K562 (cell line): ENCODE measurements around the gene JPT1. TPM values are rescaled to one million over a fixed set of nuclear protein-coding genes. Genes with fewer than 3 reads are reported as not detected.

Experiments used
- GMEB1 ChIP-seq: fragments of 250-450 bp; sonication (Bioruptor Pico); IDR thresholded peaks from 2 replicates; pipeline ENCODE4 v1.4.0; 2020; ENCODE audit warnings: mild to moderate bottlenecking
- L3MBTL2 ChIP-seq: fragments of 450-650 bp; IDR thresholded peaks from 2 replicates; pipeline ENCODE4 v1.6.1; 2016; ENCODE audit warnings: mild to moderate bottlenecking, moderate library complexity
- MAZ ChIP-seq, 2 experiments: fragments of 450-650 bp in 1 of 2; sonication (generic) in 1 of 2; formaldehyde crosslinking; IDR thresholded peaks in 1 of 2; conservative IDR thresholded peaks in 1 of 2; 2 replicates each; pipeline versions ENCODE4 v1.4.0 to v1.5.0; 2020; ENCODE audit warnings: mild to moderate bottlenecking in 1 of 2, missing genetic modification reagents in 1 of 2
- MTA3 ChIP-seq: fragments of 450-650 bp; formaldehyde crosslinking; IDR thresholded peaks from 2 replicates; pipeline ENCODE4 v1.6.1; 2017; ENCODE audit warnings: mild to moderate bottlenecking, borderline replicate concordance
- NR4A1 ChIP-seq, 2 experiments: fragments of 250-450 bp in 1 of 2; fragments of 450-650 bp in 1 of 2; sonication (Bioruptor Pico) in 1 of 2; IDR thresholded peaks; 2 replicates each; pipeline versions ENCODE4 v1.4.0 to v1.6.1; 2016 to 2020; ENCODE audit warnings: mild to moderate bottlenecking in 2 of 2, missing compliant biosample characterization in 1 of 2, missing genetic modification characterization in 1 of 2, moderate library complexity in 1 of 2
- RBFOX2 ChIP-seq: fragments of 200-400 bp; formaldehyde crosslinking; IDR thresholded peaks from 2 replicates; pipeline ENCODE4 v1.6.1; 2017; ENCODE audit warnings: low read depth, mild to moderate bottlenecking, low read length, moderate library complexity
- SIN3A ChIP-seq, 2 experiments: fragments of 150-350 bp in 1 of 2; IDR thresholded peaks; 2 replicates each; pipeline ENCODE4 v1.6.1; 2011 to 2016; ENCODE audit warnings: borderline replicate concordance in 2 of 2, low read depth in 2 of 2, low read length in 2 of 2, mild to moderate bottlenecking in 2 of 2, moderate library complexity in 2 of 2; ENCODE audit not compliant: control insufficient read depth in 1 of 2
- TRIM28 ChIP-seq: fragments of 450-650 bp; IDR thresholded peaks from 2 replicates; pipeline ENCODE4 v1.6.1; 2017
- ZBTB11 ChIP-seq, 3 experiments: fragments of 200-800 bp in 1 of 3; fragments of 250-450 bp in 1 of 3; fragments of 450-650 bp in 1 of 3; sonication (Bioruptor Pico) in 1 of 3; sonication (Bioruptor generic) in 1 of 3; formaldehyde crosslinking in 1 of 3; IDR thresholded peaks; 2 replicates each; pipeline versions ENCODE4 v1.6.1 to v1.8.0; 2016 to 2022; ENCODE audit warnings: mild to moderate bottlenecking in 2 of 3, missing genetic modification characterization in 2 of 3, missing compliant biosample characterization in 1 of 3, moderate library complexity in 1 of 3
- ZBTB7A ChIP-seq: IDR thresholded peaks from 2 replicates; pipeline ENCODE4 v1.6.1; 2011; ENCODE audit warnings: low read depth, mild to moderate bottlenecking, low read length, moderate library complexity, borderline replicate concordance; ENCODE audit not compliant: control insufficient read depth
- ZFX ChIP-seq: sonication (generic); formaldehyde crosslinking; IDR thresholded peaks from 2 replicates; pipeline ENCODE4 v1.8.0; 2022; ENCODE audit warnings: mild to moderate bottlenecking, missing genetic modification reagents, moderate library complexity
- ZNF263 ChIP-seq: sonication (generic); formaldehyde crosslinking; IDR thresholded peaks from 2 replicates; pipeline ENCODE4 v1.8.0; 2022; ENCODE audit warnings: mild to moderate bottlenecking, missing genetic modification reagents, borderline replicate concordance
- polyA plus RNA-seq, 8 experiments: library from polyadenylated mRNA; depleted of rRNA in 4 of 8; stranded (reverse) in 5 of 8; unstranded in 3 of 8; fragments of >200 nt; fragmentation: Nextera tagmentation in 2 of 8; fragmentation: Illumina TruSeq in 1 of 8; extraction: Ambion mirVana in 2 of 8; extraction: Trizol in 1 of 8; gene quantifications; 2 replicates each; pipeline versions ENCODE4 v1.2.1 to v1.2.3, GENCODE V29; 2011 to 2014; ENCODE audit warnings: inconsistent platforms in 1 of 8, missing spikeins in 1 of 8
- total RNA-seq, 7 experiments: library from RNA; depleted of rRNA in 6 of 7; stranded (reverse); fragments of >200 nt in 6 of 7; fragmentation: Illumina TruSeq in 2 of 7; extraction: Trizol in 2 of 7; gene quantifications; 2 replicates each; pipeline versions ENCODE4 v1.2.1 to v1.2.3, GENCODE V29; 2011 to 2021; ENCODE audit warnings: low replicate concordance in 1 of 7
- TF ChIP-seq, protein P1 (sequence below), 2 experiments: IDR thresholded peaks; 2 replicates each; pipeline ENCODE4 v1.6.1; 2011; ENCODE audit warnings: borderline replicate concordance in 1 of 2, control low read depth in 1 of 2, low read depth in 1 of 2, low read length in 1 of 2, mild to moderate bottlenecking in 1 of 2, mixed read lengths in 1 of 2, moderate library complexity in 1 of 2; ENCODE audit not compliant: insufficient read depth in 1 of 2, insufficient read length in 1 of 2, poor library complexity in 1 of 2, severe bottlenecking in 1 of 2; ENCODE audit errors: extremely low read depth in 1 of 2

Gene JPT1
- total and polyA plus RNA-seq, 9 of the 15 experiments (the other 6 are each of a cell fraction or from before 2014, with no cell fraction given): 56.7 to 292 (median 144) TPM

DNA sequence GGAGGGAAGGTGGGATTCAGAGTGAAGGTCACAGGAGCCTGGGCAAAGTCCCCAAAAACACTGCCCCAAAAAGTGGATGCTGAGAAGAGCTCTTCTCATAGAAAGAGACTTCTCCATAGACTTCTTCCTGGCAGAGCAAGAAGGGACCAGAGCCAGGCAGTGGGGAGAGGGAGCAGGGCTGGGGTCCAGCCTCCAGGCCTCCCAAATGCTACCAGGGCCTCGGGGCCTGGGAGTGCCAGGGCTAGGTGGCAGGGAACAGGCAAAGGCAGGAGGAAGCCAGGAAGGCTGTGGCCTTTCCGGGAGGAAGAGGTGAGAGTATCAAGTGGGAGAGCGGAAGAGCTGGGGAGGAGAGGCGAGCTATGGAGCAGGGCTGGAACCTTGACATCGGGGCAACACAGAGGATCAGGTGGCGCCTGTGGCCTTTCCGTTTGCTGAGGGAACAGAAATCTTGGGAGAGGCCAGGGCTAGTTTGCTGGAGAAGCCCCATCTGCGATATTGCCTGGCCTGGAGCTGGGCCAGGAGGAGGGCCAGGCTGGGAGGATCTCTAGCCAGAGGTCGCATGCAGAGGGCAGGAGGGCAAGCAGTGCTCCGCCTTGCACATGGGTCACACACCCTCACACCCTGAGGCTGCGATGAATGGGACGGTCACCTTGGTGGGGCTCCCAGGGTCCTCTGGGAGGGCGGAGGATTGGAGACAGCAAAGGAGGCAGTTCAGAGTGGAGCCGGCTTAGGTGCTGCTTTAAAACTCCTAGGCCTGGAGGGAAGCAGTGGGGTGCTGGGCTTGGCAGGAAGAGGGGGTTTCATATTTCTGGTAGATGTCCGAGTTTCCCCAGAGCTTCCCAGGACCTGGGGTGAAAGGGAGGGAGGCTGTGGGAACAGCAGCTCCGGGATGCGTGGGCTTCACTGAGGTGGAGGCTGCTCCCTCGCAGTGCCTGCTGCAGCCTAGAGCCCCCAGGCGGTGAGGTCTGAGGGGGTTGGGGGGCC lies 63.1 kb downstream of the JPT1 start (continued):
- no peak for TF ChIP-seq GMEB1 (CRISPR knock-in tag)
- TF ChIP-seq MAZ (CRISPR knock-in tag; conservative IDR thresholded peaks at IDR 0.05 in 1 of 2, IDR thresholded peaks at IDR 0.05 in 1 of 2): no peak
- peak; percentile 81 for TF ChIP-seq L3MBTL2
- TF ChIP-seq, protein P1, sequence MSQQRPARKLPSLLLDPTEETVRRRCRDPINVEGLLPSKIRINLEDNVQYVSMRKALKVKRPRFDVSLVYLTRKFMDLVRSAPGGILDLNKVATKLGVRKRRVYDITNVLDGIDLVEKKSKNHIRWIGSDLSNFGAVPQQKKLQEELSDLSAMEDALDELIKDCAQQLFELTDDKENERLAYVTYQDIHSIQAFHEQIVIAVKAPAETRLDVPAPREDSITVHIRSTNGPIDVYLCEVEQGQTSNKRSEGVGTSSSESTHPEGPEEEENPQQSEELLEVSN (IDR thresholded peaks at IDR 0.05; ENCODE audit: borderline replicate concordance in 1 of 2, extremely low read depth in 1 of 2, insufficient read depth in 1 of 2, insufficient read length in 1 of 2, low read depth in 1 of 2, low read length in 1 of 2, poor library complexity in 1 of 2, severe bottlenecking in 1 of 2): peak in 1 of 2 experiments; percentile 48
- TF ChIP-seq ZFX (CRISPR knock-in tag): peak; percentile 83
- peak; percentile 56 for TF ChIP-seq RBFOX2
- TF ChIP-seq SIN3A (IDR thresholded peaks at IDR 0.05; ENCODE audit: borderline replicate concordance in 2 of 2, control insufficient read depth in 1 of 2, low read depth in 2 of 2, low read length in 2 of 2): no peak
- no peak for TF ChIP-seq NR4A1 (CRISPR knock-in tag; IDR thresholded peaks at IDR 0.05)
- TF ChIP-seq NR4A1 (tag; IDR thresholded peaks at IDR 0.05): no peak
- no peak for TF ChIP-seq TRIM28
- TF ChIP-seq ZBTB7A: no peak
- peak; percentile 72 for TF ChIP-seq ZNF263 (CRISPR knock-in tag)
- TF ChIP-seq ZBTB11 (CRISPR knock-in tag; IDR thresholded peaks at IDR 0.05): no peak
- TF ChIP-seq MTA3: peak; percentile 40; the same call in 1 of the 2 replicates
